Breast epithelium (tissue), 3 donors: ENCODE data around the gene TTLL1.

Source experiments
- POLR2A ChIP-seq: fragments of 450-650 bp; IDR thresholded peaks from one replicate; pipeline ENCODE4 v1.6.1; 2016; ENCODE audit warnings: antibody characterized with exemption, mild to moderate bottlenecking, moderate library complexity
- POLR2AphosphoS5 ChIP-seq, 3 donors: sonication (generic); formaldehyde crosslinking; IDR thresholded peaks; one replicate each; pipeline ENCODE4 v1.6.1; 2017; ENCODE audit warnings: antibody characterized with exemption in 3 of 3
- TF ChIP-seq, protein P1 (sequence below), 3 donors: fragments of 450-650 bp; IDR thresholded peaks; one replicate each; pipeline ENCODE4 v1.5.1; 2016 to 2017; ENCODE audit warnings: antibody characterized with exemption in 3 of 3, mild to moderate bottlenecking in 3 of 3, moderate library complexity in 3 of 3

DNA sequence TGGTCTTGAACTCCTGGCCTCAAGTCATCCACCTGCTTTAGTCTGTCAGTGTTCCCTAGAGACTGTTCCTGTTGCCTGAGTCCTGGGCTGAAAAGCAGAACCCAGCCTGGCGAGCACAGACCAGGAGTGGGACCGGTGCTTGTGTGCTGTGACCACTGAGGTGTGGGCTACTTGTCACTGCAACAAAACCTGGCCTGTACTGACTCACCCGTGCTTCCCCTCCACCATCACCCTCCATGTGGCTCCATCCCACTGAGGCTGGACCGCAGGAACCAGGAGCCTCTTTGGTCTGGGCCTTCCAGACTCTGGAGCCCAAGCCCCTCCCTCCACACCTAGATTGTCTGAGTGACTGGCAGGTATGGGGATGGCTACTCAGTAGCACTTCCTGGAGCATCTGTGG is 45.4 kb upstream of the TTLL1 start:
- TF ChIP-seq, protein P1, sequence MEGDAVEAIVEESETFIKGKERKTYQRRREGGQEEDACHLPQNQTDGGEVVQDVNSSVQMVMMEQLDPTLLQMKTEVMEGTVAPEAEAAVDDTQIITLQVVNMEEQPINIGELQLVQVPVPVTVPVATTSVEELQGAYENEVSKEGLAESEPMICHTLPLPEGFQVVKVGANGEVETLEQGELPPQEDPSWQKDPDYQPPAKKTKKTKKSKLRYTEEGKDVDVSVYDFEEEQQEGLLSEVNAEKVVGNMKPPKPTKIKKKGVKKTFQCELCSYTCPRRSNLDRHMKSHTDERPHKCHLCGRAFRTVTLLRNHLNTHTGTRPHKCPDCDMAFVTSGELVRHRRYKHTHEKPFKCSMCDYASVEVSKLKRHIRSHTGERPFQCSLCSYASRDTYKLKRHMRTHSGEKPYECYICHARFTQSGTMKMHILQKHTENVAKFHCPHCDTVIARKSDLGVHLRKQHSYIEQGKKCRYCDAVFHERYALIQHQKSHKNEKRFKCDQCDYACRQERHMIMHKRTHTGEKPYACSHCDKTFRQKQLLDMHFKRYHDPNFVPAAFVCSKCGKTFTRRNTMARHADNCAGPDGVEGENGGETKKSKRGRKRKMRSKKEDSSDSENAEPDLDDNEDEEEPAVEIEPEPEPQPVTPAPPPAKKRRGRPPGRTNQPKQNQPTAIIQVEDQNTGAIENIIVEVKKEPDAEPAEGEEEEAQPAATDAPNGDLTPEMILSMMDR (IDR thresholded peaks at IDR 0.05): no peak
- TF ChIP-seq POLR2AphosphoS5 (IDR thresholded peaks at IDR 0.05) (no peak), POLR2A (no peak)
